Osteoblast (primary cell): ENCODE measurements around the gene MEIS3. TPM values are rescaled to one million over a fixed set of nuclear protein-coding genes. Genes with fewer than 3 reads are reported as not detected.

Source experiments
- DNase-seq: peaks from one replicate; pipeline ENCODE4 v3.0.0; 2011; ENCODE audit warnings: low spot score, mixed read lengths; ENCODE audit not compliant: insufficient read length; ENCODE audit errors: missing footprints
- H2AFZ ChIP-seq: 2 replicates; pipeline ENCODE4 v1.6.0; 2011; ENCODE audit warnings: mild to moderate bottlenecking, low read length
- H3K27ac ChIP-seq: 2 replicates; pipeline ENCODE4 v1.5.1; 2011; ENCODE audit warnings: mild to moderate bottlenecking, low read depth, low read length, moderate library complexity
- H3K27me3 ChIP-seq: 2 replicates; pipeline ENCODE4 v1.6.0; 2012; ENCODE audit warnings: mild to moderate bottlenecking, control low read depth, inconsistent platforms, low read length, moderate library complexity; ENCODE audit not compliant: insufficient read depth
- H3K36me3 ChIP-seq: 2 replicates; pipeline ENCODE4 v1.5.1; 2011; ENCODE audit warnings: mild to moderate bottlenecking, low read length, control low read depth, moderate library complexity; ENCODE audit not compliant: insufficient read depth
- H3K4me1 ChIP-seq: 2 replicates; pipeline ENCODE4 v1.5.1; 2011; ENCODE audit warnings: mild to moderate bottlenecking, low read length, control low read depth, moderate library complexity; ENCODE audit not compliant: insufficient read depth
- H3K4me2 ChIP-seq: 2 replicates; pipeline ENCODE4 v1.6.0; 2011; ENCODE audit warnings: mild to moderate bottlenecking, low read length; ENCODE audit not compliant: insufficient read depth
- H3K4me3 ChIP-seq: fragments of 200-600 bp; sonication (generic); 3 replicates; pipeline ENCODE4 v1.5.1; 2012; ENCODE audit warnings: mild to moderate bottlenecking, low read length, inconsistent platforms; ENCODE audit not compliant: insufficient read depth
- H3K79me2 ChIP-seq: 2 replicates; pipeline ENCODE4 v1.6.0; 2012; ENCODE audit warnings: mild to moderate bottlenecking, low read length, control low read depth, inconsistent platforms; ENCODE audit not compliant: insufficient read depth
- H3K9me3 ChIP-seq: 2 replicates; pipeline ENCODE4 v1.5.1; 2011; ENCODE audit warnings: low read depth, low read length, control low read depth
- H4K20me1 ChIP-seq: 2 replicates; pipeline ENCODE4 v1.6.0; 2012; ENCODE audit warnings: mild to moderate bottlenecking, low read length, control low read depth; ENCODE audit not compliant: insufficient read depth
- total RNA-seq: library from RNA; depleted of rRNA; stranded (reverse); fragments of >200 nt; gene quantifications from 2 replicates; pipeline ENCODE4 v1.2.3, GENCODE V29; 2012
- TF ChIP-seq, protein P1 (sequence below): IDR thresholded peaks from 2 replicates; pipeline ENCODE4 v1.5.1; 2011; ENCODE audit warnings: mild to moderate bottlenecking, low read depth, low read length, moderate library complexity; ENCODE audit errors: extremely low read depth

The MEIS3 gene
- total RNA-seq, 1 donor, result 8.3 TPM

DNA sequence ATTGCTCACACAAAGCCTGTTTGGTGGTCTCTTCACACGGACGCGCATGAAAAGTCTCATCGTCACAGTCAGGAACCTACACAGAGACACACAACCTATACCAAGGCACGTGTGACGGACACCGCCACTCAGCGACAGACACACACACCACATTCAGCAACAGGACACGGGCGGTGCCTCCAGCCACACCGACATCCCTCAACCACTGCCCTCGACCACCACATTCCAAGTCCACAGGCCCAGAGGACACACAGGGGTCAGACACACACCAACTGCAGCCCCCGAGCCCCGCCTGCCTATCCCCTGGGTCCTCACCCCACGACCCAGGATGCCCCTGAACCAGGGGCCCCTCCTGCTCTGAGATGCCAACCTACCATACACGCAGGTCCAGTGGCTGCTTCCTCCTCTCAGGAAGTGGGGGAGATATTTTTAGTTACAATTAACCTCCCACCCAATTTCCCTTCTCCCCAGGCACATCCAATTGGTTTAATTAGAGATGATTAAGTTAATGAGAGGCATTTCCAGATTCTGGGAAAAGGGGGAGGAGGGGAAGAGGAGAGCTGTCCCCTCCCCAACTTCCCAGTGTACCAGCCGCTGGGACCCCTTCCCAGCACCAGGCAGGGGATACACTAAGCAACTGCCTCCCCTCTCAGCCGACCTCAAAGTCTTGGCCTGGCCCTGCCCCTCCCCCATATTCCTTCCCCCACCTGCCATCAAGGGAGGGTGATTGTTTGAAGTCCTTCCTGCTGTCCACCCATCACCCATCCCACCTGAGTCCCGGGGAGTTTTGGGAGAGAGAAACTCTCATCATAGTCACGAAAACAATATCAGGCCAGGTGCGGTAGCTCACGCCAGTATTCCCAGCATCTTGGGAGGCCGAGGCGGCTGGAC, 20.4 kb downstream of the MEIS3 start:
- H3K27ac ChIP-seq, result no peak overlapping the region
- TF ChIP-seq, protein P1, sequence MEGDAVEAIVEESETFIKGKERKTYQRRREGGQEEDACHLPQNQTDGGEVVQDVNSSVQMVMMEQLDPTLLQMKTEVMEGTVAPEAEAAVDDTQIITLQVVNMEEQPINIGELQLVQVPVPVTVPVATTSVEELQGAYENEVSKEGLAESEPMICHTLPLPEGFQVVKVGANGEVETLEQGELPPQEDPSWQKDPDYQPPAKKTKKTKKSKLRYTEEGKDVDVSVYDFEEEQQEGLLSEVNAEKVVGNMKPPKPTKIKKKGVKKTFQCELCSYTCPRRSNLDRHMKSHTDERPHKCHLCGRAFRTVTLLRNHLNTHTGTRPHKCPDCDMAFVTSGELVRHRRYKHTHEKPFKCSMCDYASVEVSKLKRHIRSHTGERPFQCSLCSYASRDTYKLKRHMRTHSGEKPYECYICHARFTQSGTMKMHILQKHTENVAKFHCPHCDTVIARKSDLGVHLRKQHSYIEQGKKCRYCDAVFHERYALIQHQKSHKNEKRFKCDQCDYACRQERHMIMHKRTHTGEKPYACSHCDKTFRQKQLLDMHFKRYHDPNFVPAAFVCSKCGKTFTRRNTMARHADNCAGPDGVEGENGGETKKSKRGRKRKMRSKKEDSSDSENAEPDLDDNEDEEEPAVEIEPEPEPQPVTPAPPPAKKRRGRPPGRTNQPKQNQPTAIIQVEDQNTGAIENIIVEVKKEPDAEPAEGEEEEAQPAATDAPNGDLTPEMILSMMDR, result no peak
- H3K4me2 ChIP-seq, result no peak overlapping the region
- no peaks in the 10 kb centered on the region for H3K79me2 ChIP-seq
- H3K4me1 ChIP-seq, result no peaks in the 10 kb centered on the region
- no peaks in the 10 kb centered on the region for H3K36me3 ChIP-seq
- H2AFZ ChIP-seq, result no peak overlapping the region
- peaks cover 4% of the 10 kb centered on the region for H3K27me3 ChIP-seq
- peak; percentile 61 for DNase-seq
- no peaks in the 10 kb centered on the region for H4K20me1 ChIP-seq
- H3K4me3 ChIP-seq, result no peak overlapping the region
- H3K9me3 ChIP-seq, result no peaks in the 10 kb centered on the region

DNA sequence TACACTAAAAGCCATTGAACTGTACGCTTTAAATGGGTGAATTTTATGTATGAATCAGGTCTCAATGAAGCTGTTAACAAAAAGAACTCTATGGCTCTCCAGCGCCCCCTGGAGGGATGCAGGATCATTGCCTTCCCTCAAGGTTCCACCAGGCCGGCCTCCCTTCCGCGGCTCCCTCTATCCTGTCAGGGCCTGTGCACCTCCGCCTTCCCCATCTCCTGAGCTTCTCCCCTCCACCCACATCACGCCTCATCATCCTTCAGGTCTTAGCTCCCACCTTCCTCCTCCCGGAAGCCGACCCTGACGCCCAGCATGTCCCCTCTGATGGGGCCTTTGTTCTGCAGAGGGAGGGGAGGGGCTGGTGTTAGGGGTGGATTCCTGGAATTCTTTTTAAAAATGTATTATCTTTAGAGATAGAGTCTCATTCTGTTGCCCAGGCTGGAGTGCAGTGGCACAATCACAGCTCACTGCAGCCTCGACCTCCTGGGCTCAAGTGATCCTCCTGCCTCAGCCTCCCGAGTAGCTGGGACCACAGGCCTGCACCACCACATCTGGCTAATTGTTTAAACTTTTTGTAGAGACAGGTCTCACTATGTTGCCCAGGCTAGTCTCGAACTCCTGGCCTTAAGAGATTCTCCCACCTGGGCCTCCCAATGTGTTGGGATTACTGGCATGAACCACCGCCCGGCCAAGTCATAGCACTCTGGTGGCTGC, 27.7 kb downstream of the MEIS3 start:
- Histone ChIP-seq H3K79me2 (no peaks in the 10 kb centered on the region), H3K27ac (no peak overlapping the region), H3K4me2 (no peak overlapping the region), H3K4me1 (no peaks in the 10 kb centered on the region), H3K27me3 (peaks cover 4% of the 10 kb centered on the region), H3K4me3 (no peak overlapping the region), H2AFZ (no peak overlapping the region), H4K20me1 (no peaks in the 10 kb centered on the region), H3K9me3 (no peaks in the 10 kb centered on the region), H3K36me3 (no peaks in the 10 kb centered on the region)
- peak; percentile 93 for DNase-seq
- TF ChIP-seq, protein P1, result peak; percentile 89

DNA sequence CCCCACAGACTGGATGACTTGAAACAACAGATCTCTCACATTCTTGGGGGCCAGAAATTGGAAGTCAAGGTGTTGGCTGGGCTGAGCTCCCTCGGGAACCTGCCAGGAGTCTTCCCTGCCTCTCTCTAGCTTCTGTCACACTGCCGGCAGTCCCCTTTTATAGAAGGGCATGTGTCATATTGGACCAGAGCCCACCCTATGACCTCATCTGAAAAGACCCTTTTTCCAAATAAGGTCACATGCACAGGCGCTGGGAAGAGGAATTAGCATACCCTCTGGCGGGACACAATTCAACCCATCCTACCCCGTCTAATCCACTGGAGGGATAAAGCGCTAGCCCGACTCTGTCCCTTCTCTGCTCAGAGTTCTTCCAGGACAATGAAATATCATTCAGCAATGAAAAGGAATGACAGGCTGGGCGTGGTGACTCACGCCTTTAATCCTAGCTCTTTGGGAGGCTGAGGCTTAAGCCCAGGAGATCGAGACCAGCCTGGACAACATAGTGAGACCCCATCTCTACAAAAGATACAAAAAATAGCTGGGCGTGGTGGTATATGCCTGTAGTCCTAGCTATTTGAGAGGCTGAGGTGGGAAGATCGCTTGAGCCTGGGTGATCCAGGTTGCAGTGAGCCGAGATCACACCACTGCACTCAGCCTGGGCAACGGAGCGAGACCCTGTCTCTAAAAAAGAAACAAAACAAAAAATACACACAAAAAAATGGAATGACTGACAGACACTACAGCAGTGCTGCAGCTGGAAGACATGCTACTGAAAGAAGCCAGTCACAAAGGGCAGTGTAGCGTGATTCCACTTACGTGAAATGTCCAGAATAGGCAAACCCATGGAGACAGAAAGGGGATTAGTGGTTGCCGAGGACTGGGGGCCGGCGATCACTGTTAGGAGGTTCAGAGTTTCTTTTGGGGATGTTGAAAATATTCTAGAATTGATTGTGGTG, 28.5 kb downstream of the MEIS3 start:
- TF ChIP-seq, protein P1, result no peak
- Histone ChIP-seq H3K9me3 (no peaks in the 10 kb centered on the region), H3K27me3 (peaks cover 4% of the 10 kb centered on the region), H2AFZ (no peak overlapping the region), H3K79me2 (no peaks in the 10 kb centered on the region), H3K4me1 (no peaks in the 10 kb centered on the region), H3K27ac (no peak overlapping the region), H3K4me3 (no peak overlapping the region), H3K36me3 (no peaks in the 10 kb centered on the region), H3K4me2 (no peak overlapping the region), H4K20me1 (no peaks in the 10 kb centered on the region)
- DNase-seq, result no peak
